ENCODE measurements around the gene ITGA6. TPM values are rescaled to one million over a fixed set of nuclear protein-coding genes. Genes with fewer than 3 reads are reported as not detected.

ITGA6 gene
- total and polyA plus RNA-seq, 2 donors (not counting 1 experiment from before 2014, with no cell fraction given): 6.4 to 19.8 TPM

DNA sequence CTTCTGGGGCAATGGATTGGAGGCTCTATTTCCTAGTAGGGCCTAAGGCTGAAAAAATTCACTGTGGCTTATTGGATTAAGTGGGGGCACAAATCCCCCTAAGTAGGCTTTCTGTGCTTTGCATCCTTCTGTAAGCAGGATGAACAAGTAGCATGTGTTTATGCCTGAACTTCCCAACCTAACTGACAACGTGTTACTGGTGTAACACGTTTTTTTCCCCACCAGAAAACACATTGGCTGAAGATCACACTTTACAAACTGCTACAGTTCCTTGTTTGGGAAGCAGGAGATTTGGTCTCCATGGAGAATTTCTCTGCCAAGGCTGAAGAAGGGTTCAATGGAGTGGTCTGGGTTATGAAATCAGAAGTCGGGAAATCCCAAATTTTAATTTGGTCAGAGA is 7.2 kb upstream of the ITGA6 start:
- DNase-seq (ENCODE audit: low read depth in 2 of 2): no peak
- no peaks in the 10 kb centered on the region for H3K4me1 ChIP-seq (ENCODE audit: control insufficient read depth, extremely low read depth, insufficient read depth, low read length)
- no peak overlapping the region for H3K9ac ChIP-seq (ENCODE audit: insufficient read depth, low read length)
- H3K27ac ChIP-seq (ENCODE audit: insufficient read depth, low read length): no peak overlapping the region
- H4K20me1 ChIP-seq (ENCODE audit: control insufficient read depth, extremely low read depth, insufficient read depth, low read length): no peaks in the 10 kb centered on the region
- H2AFZ ChIP-seq (ENCODE audit: low read length): no peak overlapping the region
- no peak overlapping the region for H3K4me2 ChIP-seq (ENCODE audit: extremely low read depth, insufficient read depth, low read length)
- TF ChIP-seq, protein P1, sequence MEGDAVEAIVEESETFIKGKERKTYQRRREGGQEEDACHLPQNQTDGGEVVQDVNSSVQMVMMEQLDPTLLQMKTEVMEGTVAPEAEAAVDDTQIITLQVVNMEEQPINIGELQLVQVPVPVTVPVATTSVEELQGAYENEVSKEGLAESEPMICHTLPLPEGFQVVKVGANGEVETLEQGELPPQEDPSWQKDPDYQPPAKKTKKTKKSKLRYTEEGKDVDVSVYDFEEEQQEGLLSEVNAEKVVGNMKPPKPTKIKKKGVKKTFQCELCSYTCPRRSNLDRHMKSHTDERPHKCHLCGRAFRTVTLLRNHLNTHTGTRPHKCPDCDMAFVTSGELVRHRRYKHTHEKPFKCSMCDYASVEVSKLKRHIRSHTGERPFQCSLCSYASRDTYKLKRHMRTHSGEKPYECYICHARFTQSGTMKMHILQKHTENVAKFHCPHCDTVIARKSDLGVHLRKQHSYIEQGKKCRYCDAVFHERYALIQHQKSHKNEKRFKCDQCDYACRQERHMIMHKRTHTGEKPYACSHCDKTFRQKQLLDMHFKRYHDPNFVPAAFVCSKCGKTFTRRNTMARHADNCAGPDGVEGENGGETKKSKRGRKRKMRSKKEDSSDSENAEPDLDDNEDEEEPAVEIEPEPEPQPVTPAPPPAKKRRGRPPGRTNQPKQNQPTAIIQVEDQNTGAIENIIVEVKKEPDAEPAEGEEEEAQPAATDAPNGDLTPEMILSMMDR (conservative IDR thresholded peaks at IDR 0.05 in 1 of 2, IDR thresholded peaks at IDR 0.05 in 1 of 2; ENCODE audit: low read depth in 1 of 2, low read length in 2 of 2): no peak
- TF ChIP-seq EZH2 (IDR thresholded peaks at IDR 0.05; ENCODE audit: low read length, missing control alignments): no peak
- H3K9me3 ChIP-seq (ENCODE audit: control insufficient read depth, insufficient read depth, low read depth, low read length): no peaks in the 10 kb centered on the region
- H3K27me3 ChIP-seq (ENCODE audit: control insufficient read depth, insufficient read depth, low read length): no peaks in the 10 kb centered on the region
- H3K4me3 ChIP-seq (replicated peaks in 1 of 4; ENCODE audit: control extremely low read depth in 1 of 4, insufficient read depth in 1 of 4, low read depth in 3 of 4, low read length in 4 of 4): no peak overlapping the region
- H3K36me3 ChIP-seq (ENCODE audit: control insufficient read depth, insufficient read depth, low read length): no peaks in the 10 kb centered on the region
- no peaks in the 10 kb centered on the region for H3K79me2 ChIP-seq (ENCODE audit: control insufficient read depth, insufficient read depth, low read length)

DNA sequence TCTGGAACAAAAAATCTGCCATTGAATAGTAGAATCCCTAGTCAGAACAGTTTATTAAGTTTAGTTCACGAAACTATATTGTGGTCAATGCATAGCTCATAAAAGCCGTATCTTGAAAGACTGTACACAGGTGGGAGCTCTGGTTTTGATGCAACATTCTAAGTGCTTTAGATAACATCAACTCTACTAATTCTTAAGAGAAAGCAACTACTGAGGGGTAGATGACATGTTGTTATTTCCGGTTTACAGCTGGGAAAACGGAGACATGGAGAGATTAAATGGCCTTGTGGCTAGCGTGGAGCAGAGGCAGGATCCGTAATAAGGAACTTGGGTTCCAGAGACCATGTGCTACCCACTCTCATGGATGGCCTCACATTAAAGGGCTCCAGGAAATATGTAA is 4.2 kb upstream of the ITGA6 start:
- no peak for DNase-seq (ENCODE audit: low read depth in 2 of 2)
- Histone ChIP-seq H3K36me3 (ENCODE audit: control insufficient read depth, insufficient read depth, low read length) (no peaks in the 10 kb centered on the region), H3K4me2 (ENCODE audit: extremely low read depth, insufficient read depth, low read length) (no peak overlapping the region), H3K9ac (ENCODE audit: insufficient read depth, low read length) (no peak overlapping the region), H3K79me2 (ENCODE audit: control insufficient read depth, insufficient read depth, low read length) (no peaks in the 10 kb centered on the region), H3K27me3 (ENCODE audit: control insufficient read depth, insufficient read depth, low read length) (no peaks in the 10 kb centered on the region), H3K4me3 (replicated peaks in 1 of 4; ENCODE audit: control extremely low read depth in 1 of 4, insufficient read depth in 1 of 4, low read depth in 3 of 4, low read length in 4 of 4) (no peak overlapping the region), H4K20me1 (ENCODE audit: control insufficient read depth, extremely low read depth, insufficient read depth, low read length) (no peaks in the 10 kb centered on the region), H3K4me1 (ENCODE audit: control insufficient read depth, extremely low read depth, insufficient read depth, low read length) (no peaks in the 10 kb centered on the region), H3K9me3 (ENCODE audit: control insufficient read depth, insufficient read depth, low read depth, low read length) (no peaks in the 10 kb centered on the region), H3K27ac (ENCODE audit: insufficient read depth, low read length) (no peak overlapping the region), H2AFZ (ENCODE audit: low read length) (no peak overlapping the region)
- TF ChIP-seq, protein P1 (conservative IDR thresholded peaks at IDR 0.05 in 1 of 2, IDR thresholded peaks at IDR 0.05 in 1 of 2; ENCODE audit: low read depth in 1 of 2, low read length in 2 of 2): no peak
- no peak for TF ChIP-seq EZH2 (IDR thresholded peaks at IDR 0.05; ENCODE audit: low read length, missing control alignments)

DNA sequence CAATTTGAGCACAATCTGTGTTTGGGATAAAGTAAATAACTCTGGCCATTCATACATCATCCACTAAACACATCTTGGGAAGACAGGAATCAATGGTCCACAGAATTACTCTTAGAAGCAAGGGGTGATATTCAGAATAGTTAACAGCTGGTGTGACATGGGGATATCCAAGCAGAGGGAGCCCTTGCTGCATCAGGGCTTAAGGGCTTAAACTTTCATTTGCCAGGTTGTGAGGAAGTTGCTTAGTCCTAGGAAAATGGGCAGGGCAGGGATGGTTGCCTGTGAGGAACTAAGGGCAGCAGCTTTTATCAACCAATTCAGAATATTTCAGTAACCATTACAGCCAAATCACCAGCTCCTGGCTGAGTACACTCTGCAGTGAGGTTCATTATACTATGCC is 2.0 kb upstream of the ITGA6 start:
- H4K20me1 ChIP-seq (ENCODE audit: control insufficient read depth, extremely low read depth, insufficient read depth, low read length): no peaks in the 10 kb centered on the region
- no peak overlapping the region for H3K27ac ChIP-seq (ENCODE audit: insufficient read depth, low read length)
- H2AFZ ChIP-seq (ENCODE audit: low read length): no peak overlapping the region
- peaks cover 4% of the 10 kb centered on the region for H3K4me1 ChIP-seq (ENCODE audit: control insufficient read depth, extremely low read depth, insufficient read depth, low read length)
- H3K9me3 ChIP-seq (ENCODE audit: control insufficient read depth, insufficient read depth, low read depth, low read length): no peaks in the 10 kb centered on the region
- H3K36me3 ChIP-seq (ENCODE audit: control insufficient read depth, insufficient read depth, low read length): no peaks in the 10 kb centered on the region
- peaks cover 4% of the 10 kb centered on the region for H3K79me2 ChIP-seq (ENCODE audit: control insufficient read depth, insufficient read depth, low read length)
- H3K9ac ChIP-seq (ENCODE audit: insufficient read depth, low read length): no peak overlapping the region
- H3K27me3 ChIP-seq (ENCODE audit: control insufficient read depth, insufficient read depth, low read length): no peaks in the 10 kb centered on the region
- TF ChIP-seq, protein P1 (conservative IDR thresholded peaks at IDR 0.05 in 1 of 2, IDR thresholded peaks at IDR 0.05 in 1 of 2; ENCODE audit: low read depth in 1 of 2, low read length in 2 of 2): no peak
- TF ChIP-seq EZH2 (IDR thresholded peaks at IDR 0.05; ENCODE audit: low read length, missing control alignments): no peak
- H3K4me2 ChIP-seq (ENCODE audit: extremely low read depth, insufficient read depth, low read length): no peak overlapping the region
- DNase-seq (ENCODE audit: low read depth in 2 of 2): no peak
- H3K4me3 ChIP-seq (replicated peaks in 1 of 4; ENCODE audit: control extremely low read depth in 1 of 4, insufficient read depth in 1 of 4, low read depth in 3 of 4, low read length in 4 of 4): no peak overlapping the region

Measured in fibroblast of lung (primary cell).